Measurements from ENCODE around the gene FIGNL1.

Gene FIGNL1, protein sequence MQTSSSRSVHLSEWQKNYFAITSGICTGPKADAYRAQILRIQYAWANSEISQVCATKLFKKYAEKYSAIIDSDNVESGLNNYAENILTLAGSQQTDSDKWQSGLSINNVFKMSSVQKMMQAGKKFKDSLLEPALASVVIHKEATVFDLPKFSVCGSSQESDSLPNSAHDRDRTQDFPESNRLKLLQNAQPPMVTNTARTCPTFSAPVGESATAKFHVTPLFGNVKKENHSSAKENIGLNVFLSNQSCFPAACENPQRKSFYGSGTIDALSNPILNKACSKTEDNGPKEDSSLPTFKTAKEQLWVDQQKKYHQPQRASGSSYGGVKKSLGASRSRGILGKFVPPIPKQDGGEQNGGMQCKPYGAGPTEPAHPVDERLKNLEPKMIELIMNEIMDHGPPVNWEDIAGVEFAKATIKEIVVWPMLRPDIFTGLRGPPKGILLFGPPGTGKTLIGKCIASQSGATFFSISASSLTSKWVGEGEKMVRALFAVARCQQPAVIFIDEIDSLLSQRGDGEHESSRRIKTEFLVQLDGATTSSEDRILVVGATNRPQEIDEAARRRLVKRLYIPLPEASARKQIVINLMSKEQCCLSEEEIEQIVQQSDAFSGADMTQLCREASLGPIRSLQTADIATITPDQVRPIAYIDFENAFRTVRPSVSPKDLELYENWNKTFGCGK

GRCh38 chr7:50449881-50450589 is at the start of gene FIGNL1:
Gene FIGNL1, minus strand, starts transcription at chr7:50450350. Its CDS starts 3,063 bp downstream, at chr7:50447287.
- peak; percentile 85 for DNase-seq

DNA sequence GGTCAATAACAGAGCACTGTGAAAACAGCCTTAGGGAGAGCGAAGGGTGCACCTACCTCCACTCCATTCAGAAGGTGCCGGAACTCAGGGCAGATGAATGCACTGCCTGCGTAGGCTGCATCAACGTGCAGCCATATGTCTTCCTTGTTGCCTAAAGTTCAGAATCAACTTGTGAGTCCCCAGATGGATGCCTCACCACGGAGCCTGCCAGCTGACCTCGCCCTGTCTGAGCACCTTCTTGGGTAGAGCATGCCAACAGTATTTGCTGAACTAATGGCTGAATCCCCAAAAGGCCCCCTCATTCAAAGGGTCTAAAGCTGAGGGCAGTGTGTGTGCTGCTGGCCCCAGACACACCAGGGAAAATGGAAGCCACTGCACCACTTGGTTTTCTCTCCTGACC is 48.9 kb upstream of the FIGNL1 start:
- no peak for DNase-seq

DNA sequence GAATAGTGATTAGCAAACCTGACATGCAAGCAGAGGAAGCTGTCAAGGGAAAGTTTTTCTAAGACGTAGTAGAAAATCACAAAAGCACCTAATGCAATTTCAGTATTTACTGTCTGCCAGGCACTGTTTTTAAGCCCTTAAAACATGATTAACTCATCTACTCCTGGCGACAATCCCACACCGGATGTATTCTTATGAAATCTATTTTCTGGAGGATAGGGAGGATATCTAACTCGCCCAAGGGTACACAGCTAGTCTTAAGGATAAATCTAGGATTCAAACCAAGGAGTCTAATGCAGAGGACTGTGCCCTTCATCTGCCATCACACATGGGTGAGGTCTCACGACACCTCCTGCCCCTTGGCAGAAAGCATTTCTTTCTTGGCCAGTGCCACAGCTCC is 47.8 kb upstream of the FIGNL1 start:
- no peak for DNase-seq

DNA sequence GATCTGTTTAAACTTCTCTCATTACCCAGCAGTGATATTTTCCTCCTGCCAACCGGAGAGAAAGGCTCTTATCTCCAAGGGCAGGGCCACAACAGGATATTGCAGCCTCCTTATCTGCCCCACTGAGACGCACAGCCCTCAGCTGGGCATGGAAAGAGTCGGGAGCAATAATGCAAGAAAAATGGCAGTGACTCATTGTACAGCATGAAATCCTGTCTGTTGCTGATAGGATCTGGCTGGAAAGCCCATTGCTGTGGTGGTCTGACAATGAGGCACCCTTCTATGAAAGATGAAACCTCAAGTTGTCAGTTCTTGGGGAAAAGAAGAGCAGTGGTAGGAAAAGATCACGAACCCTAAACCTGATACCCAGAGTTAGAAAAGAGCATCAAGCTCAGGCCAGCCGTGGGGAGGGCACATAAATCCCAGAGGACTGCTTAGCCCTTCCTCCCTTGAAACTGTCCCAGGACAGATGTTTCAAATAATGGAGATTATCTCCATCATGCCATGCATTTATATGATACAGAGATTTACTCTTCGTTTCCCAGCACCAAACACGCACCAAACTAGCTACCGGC is 47.0 kb upstream of the FIGNL1 start:
- DNase-seq = no peak

GRCh38 chr7:50496569-50496968 is 46.4 kb upstream of the FIGNL1 start:
- DNase-seq = no peak

- no peak for DNase-seq
These were observed 45.6 kb upstream of the FIGNL1 start for GRCh38 chr7:50495746-50496145.

GRCh38 chr7:50492770-50493519 is 42.8 kb upstream of the FIGNL1 start:
- no peak for DNase-seq

DNA sequence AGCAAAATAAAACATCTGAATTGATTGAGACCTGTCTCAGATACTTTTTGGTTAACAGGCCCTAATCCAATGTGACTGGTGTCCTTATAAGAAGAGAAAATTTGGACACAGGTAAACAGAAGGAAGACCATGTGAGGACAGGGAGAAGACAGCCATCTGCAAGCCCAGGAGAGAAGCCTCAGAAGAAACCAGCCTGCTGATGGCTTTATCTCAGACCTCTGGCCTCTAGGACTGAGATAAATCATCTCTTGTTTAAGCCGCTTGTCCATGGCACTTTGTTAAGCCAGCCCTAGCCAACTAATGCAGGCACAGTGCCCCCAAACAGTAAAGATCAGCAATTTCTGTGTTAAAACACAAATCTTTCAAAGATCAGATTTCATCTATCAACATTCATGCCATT is 41.8 kb upstream of the FIGNL1 start:
- DNase-seq = no peak

GRCh38 chr7:50491209-50491608 is 41.1 kb upstream of the FIGNL1 start:
- no peak for DNase-seq

- no peak for DNase-seq
These were observed 38.2 kb upstream of the FIGNL1 start for GRCh38 chr7:50488379-50488778.

- DNase-seq = no peak
These were observed 36.4 kb upstream of the FIGNL1 start for GRCh38 chr7:50486512-50486911.

GRCh38 chr7:50481867-50482266 is 31.7 kb upstream of the FIGNL1 start:
- no peak for DNase-seq

- DNase-seq = no peak
These were observed 30.6 kb upstream of the FIGNL1 start for GRCh38 chr7:50480797-50481196.

GRCh38 chr7:50479743-50480517 is 29.8 kb upstream of the FIGNL1 start:
- no peak for DNase-seq

DNA sequence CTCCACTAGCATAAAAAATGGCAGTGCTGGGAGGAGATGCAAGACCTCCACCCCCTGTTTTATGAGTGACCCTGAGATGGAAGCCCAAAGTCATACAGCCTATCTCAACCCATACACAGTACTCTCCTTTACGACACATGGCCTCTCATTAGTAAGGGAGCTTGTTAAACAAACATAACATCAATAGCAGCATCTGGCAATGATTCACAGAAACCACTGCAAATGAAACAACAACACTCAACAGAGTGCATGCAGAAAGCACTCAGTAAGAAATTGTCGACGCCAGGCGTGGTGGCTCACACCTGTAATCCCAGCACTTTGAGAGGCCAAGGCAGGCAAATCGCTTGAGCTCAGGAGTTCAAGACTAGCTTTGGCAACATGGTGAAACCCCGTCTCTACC is 27.5 kb upstream of the FIGNL1 start:
- no peak for DNase-seq

GRCh38 chr7:50476953-50477625 is 26.9 kb upstream of the FIGNL1 start:
- no peak for DNase-seq

DNA sequence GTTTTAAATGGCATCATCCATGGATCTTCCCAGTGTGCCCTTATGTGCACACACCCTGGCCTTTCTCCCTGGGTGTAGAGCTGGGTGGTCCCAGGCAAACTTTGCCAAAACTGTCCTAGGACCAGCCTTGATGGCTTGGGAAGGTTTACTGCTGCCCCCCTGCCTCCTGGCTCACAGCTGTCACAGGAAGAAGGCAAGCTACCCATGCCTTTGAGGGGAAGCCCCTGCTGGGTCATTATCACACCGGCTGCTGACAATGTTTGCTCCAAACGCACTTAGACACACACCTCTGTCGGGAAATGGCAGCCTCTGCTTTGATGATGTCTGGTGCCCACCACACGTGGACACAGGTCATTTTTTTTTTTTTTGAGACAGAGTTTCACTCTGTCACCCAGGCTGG is 25.2 kb upstream of the FIGNL1 start:
- DNase-seq = no peak

- DNase-seq = peak; percentile 21
These were observed 24.4 kb upstream of the FIGNL1 start for GRCh38 chr7:50474382-50475160.

GRCh38 chr7:50473531-50473930 is 23.4 kb upstream of the FIGNL1 start:
- no peak for DNase-seq

DNA sequence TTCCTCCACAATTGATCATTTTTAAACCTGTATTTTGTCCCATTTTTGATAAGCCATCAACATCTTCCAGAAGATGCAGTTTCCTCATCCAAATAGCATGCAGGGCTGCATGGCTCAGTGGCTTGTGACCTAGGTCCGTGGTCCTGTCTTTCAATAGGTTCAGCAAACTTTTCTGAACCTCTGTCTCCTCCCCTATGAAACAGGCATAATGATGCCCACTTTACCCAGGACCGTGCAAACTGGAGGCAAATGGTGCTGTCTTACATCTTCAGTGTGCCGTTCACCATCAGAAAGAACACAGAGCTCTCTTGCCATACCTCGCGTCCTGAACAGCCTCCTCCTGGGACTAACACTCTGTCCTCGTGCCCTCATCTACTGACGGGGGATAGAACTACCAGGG is 22.3 kb upstream of the FIGNL1 start:
- no peak for DNase-seq
